HepG2 (cell line): Measurements from ENCODE around the gene CHIC2. TPM values are rescaled to one million over a fixed set of nuclear protein-coding genes. Genes with fewer than 3 reads are reported as not detected.
A peak's percentile ranks its signal among the peaks of the same experiment; 100 is the strongest.

Experiments used
- ATAC-seq: fragments of 200-7000 bp; cut with Tn5 transposase; 3 replicates; pipeline ENCODE4 v1.9.1; 2020; ENCODE audit warnings: mild to moderate bottlenecking, moderate library complexity
- BruUV-seq: library from RNA; stranded (reverse); fragments of 400-500 nt; replicated peaks from 2 replicates; lab custom pipeline; 2021; lab: Mats Ljungman, UMichigan
- CTCF ChIA-PET: fragments of 300-600 bp; formaldehyde crosslinking; extraction: SDS; loops from one replicate; lab custom pipeline; 2021; ENCODE audit warnings: low total read pairs, inconsistent platforms, low intra/inter-chr PET ratio; lab: Yijun Ruan, JAX
- POLR2A ChIA-PET: fragments of 350-600 bp; sonication (Branson Sonifier 250); formaldehyde crosslinking; loops from one replicate; lab custom pipeline; 2020; ENCODE audit warnings: antibody characterized with exemption, inconsistent platforms; lab: Yijun Ruan, JAX
- DNase-seq: peaks from one replicate; pipeline ENCODE4 v3.0.0-alpha.2; 2015; ENCODE audit warnings: low spot score
- FAIRE-seq: peaks from 3 replicates; lab custom pipeline; 2011; peaks lifted over from hg19 to GRCh38; lab: Jason Lieb, UNC
- H2AFZ ChIP-seq: one replicate; pipeline ENCODE4 v1.6.1; 2011; ENCODE audit warnings: low read length, inconsistent platforms
- H3K27ac ChIP-seq: fragments of 300-600 bp; 3 replicates; pipeline ENCODE4 v1.8.0; 2011; ENCODE audit warnings: mixed run types, mild to moderate bottlenecking, mixed read lengths, low read length, inconsistent platforms; ENCODE audit not compliant: insufficient read depth; ENCODE audit errors: extremely low read length
- H3K27me3 ChIP-seq, 2 experiments: fragments of 200-600 bp in 1 of 2; 2 replicates in 1 of 2; 3 replicates in 1 of 2; pipeline versions ENCODE4 v1.6.0 to v1.8.0; 2011; ENCODE audit warnings: low read length in 2 of 2, mild to moderate bottlenecking in 2 of 2, moderate library complexity in 2 of 2, inconsistent platforms in 1 of 2; ENCODE audit not compliant: insufficient read depth in 2 of 2, control insufficient read depth in 1 of 2
- H3K36me3 ChIP-seq, 2 experiments: fragments of 200-600 bp in 1 of 2; replicated peaks in 1 of 2; 2 replicates in 1 of 2; 3 replicates in 1 of 2; pipeline versions ENCODE4 v1.5.1 to v1.8.0; 2011; ENCODE audit warnings: low read length in 2 of 2, inconsistent platforms in 1 of 2; ENCODE audit not compliant: insufficient read depth in 2 of 2, control insufficient read depth in 1 of 2
- H3K4me1 ChIP-seq: 2 replicates; pipeline ENCODE4 v1.5.1; 2012; ENCODE audit warnings: low read length, inconsistent platforms; ENCODE audit not compliant: insufficient read depth
- H3K4me2 ChIP-seq: 2 replicates; pipeline ENCODE4 v1.6.0; 2011; ENCODE audit warnings: low read depth, low read length, inconsistent platforms
- H3K4me3 ChIP-seq, 3 experiments: fragments of 200-600 bp in 1 of 3; sonication (generic), shearing (Covaris generic) in 1 of 3; replicated peaks in 1 of 3; 2 replicates each; pipeline ENCODE4 v1.5.1; 2011 to 2016; ENCODE audit warnings: low read length in 3 of 3, inconsistent platforms in 2 of 3, low read depth in 2 of 3, mild to moderate bottlenecking in 2 of 3, control low read depth in 1 of 3, mixed read lengths in 1 of 3; ENCODE audit not compliant: insufficient read depth in 1 of 3
- H3K79me2 ChIP-seq: one replicate; pipeline ENCODE4 v1.6.1; 2011; ENCODE audit warnings: low read length, inconsistent platforms; ENCODE audit not compliant: insufficient read depth
- H3K9ac ChIP-seq: 2 replicates; pipeline ENCODE4 v1.6.0; 2011; ENCODE audit warnings: mild to moderate bottlenecking, low read depth, low read length, inconsistent platforms; ENCODE audit not compliant: insufficient read depth
- H3K9me3 ChIP-seq: 2 replicates; pipeline ENCODE4 v1.5.1; 2012; ENCODE audit warnings: mild to moderate bottlenecking, low read length
- H4K20me1 ChIP-seq: 2 replicates; pipeline ENCODE4 v1.6.0; 2011; ENCODE audit warnings: inconsistent platforms, mild to moderate bottlenecking, low read length, moderate library complexity; ENCODE audit not compliant: insufficient read depth
- AFF4 ChIP-seq: sonication (generic); formaldehyde crosslinking; IDR thresholded peaks from 2 replicates; pipeline ENCODE4 v1.4.0; 2020; ENCODE audit warnings: missing genetic modification reagents
- BCL6 ChIP-seq: IDR thresholded peaks from 2 replicates; pipeline ENCODE4 v1.6.1; 2016; ENCODE audit warnings: missing genetic modification reagents, missing compliant biosample characterization
- CERS6 ChIP-seq: sonication (generic); formaldehyde crosslinking; IDR thresholded peaks from 2 replicates; pipeline ENCODE4 v1.5.0; 2020; ENCODE audit warnings: missing genetic modification reagents
- DNMT3B ChIP-seq: conservative IDR thresholded peaks from 2 replicates; pipeline ENCODE4 v1.6.1; 2016; ENCODE audit warnings: missing biosample characterization, control low read depth
- IKZF5 ChIP-seq: IDR thresholded peaks from 2 replicates; pipeline ENCODE4 v1.6.1; 2018; ENCODE audit warnings: missing genetic modification reagents, mild to moderate bottlenecking, missing compliant biosample characterization
- KDM4B ChIP-seq: sonication (generic); formaldehyde crosslinking; IDR thresholded peaks from 2 replicates; pipeline ENCODE4 v1.4.0; 2020; ENCODE audit warnings: missing genetic modification reagents
- RBM22 ChIP-seq: fragments of 200-400 bp; formaldehyde crosslinking; optimal IDR thresholded peaks from 2 replicates; pipeline ENCODE3; 2017; ENCODE audit warnings: mild to moderate bottlenecking, low read length, moderate library complexity
- ZC3H4 ChIP-seq: sonication (generic); formaldehyde crosslinking; IDR thresholded peaks from 2 replicates; pipeline ENCODE4 v1.4.0; 2020; ENCODE audit warnings: missing genetic modification reagents, borderline replicate concordance
- ZHX2 ChIP-seq, 2 experiments: sonication (generic) in 1 of 2; formaldehyde crosslinking in 1 of 2; IDR thresholded peaks; 2 replicates each; pipeline versions ENCODE4 v1.6.1 to v1.9.0; 2014 to 2022; ENCODE audit warnings: antibody characterized with exemption in 1 of 2, borderline replicate concordance in 1 of 2, inconsistent platforms in 1 of 2, low read depth in 1 of 2, missing genetic modification reagents in 1 of 2
- ZNF569 ChIP-seq: sonication (generic); formaldehyde crosslinking; IDR thresholded peaks from 2 replicates; pipeline ENCODE4 v1.5.0; 2020; ENCODE audit warnings: mild to moderate bottlenecking, missing genetic modification reagents, moderate library complexity, borderline replicate concordance
- WGBS: methylation state at CpG from one replicate; pipeline ENCODE4 v1.1.6; 2017; ENCODE audit warnings: low lambda C conversion rate; 5-methylcytosine and 5-hydroxymethylcytosine counted together
- in situ Hi-C: cut with HindIII; loops from 2 replicates; pipeline ENCODE4 v1.10.0; 2017; ENCODE audit warnings: low pct_unique_long_range_greater_than_20kb; ENCODE audit not compliant: extremely low pct_ligation_motif_present
- intact Hi-C: fragments of 100-400 bp; cut with micrococcal nuclease; formaldehyde crosslinking; loops from one replicate; pipeline ENCODE4 v1.10.0; 2022; ENCODE audit not compliant: unreplicated experiment
- polyA plus RNA-seq, 8 experiments: library from polyadenylated mRNA; depleted of rRNA in 3 of 8; stranded (reverse) in 7 of 8; unstranded in 1 of 8; fragments of >200 nt; fragmentation: Illumina TruSeq in 4 of 8; extraction: Trizol in 4 of 8; gene quantifications; 2 replicates each; pipeline versions ENCODE4 v1.2.1 to v1.2.3, GENCODE V29; 2011 to 2016; ENCODE audit warnings: low read depth in 4 of 8, missing spikeins in 1 of 8, mixed read lengths in 1 of 8; ENCODE audit not compliant: insufficient read depth in 1 of 8
- total RNA-seq, 5 experiments: library from RNA; depleted of rRNA; stranded (reverse); fragments of >200 nt; fragmentation: Illumina TruSeq; extraction: Trizol; gene quantifications; 2 replicates each; pipeline ENCODE4 v1.2.3, GENCODE V29; 2016; ENCODE audit warnings: low read depth in 1 of 5

CHIC2 gene
- total and polyA plus RNA-seq, 2 of the 13 experiments (the other 11 are each of a cell fraction or from before 2014, with no cell fraction given): 10.0 to 17.2 TPM

GRCh38 chr4:54061873-54062272 is 2.5 kb downstream of the CHIC2 start (continued):
- TF ChIP-seq IKZF5: no peak

- in situ Hi-C loops: no loop called here
Observed at GRCh38 chr4:54061067-54061466, 3.3 kb downstream of the CHIC2 start.

More at GRCh38 chr4:54061067-54061466, 3.3 kb downstream of the CHIC2 start:
- DNase-seq (no peak), FAIRE-seq (no peak), ATAC-seq (no peak)
- Histone ChIP-seq H2AFZ (no peak overlapping the region), H3K36me3 (no peaks in the 10 kb centered on the region), H3K9ac (no peak overlapping the region), H4K20me1 (peaks cover 53% of the 10 kb centered on the region), H3K4me1 (peaks cover 74% of the 10 kb centered on the region), H3K4me2 (peak overlapping the region; percentile 76; the same call in 1 of the 2 replicates), H3K79me2 (peaks cover 81% of the 10 kb centered on the region), H3K27me3 (no peaks in the 10 kb centered on the region; a peak in 1 of 5 replicates)
- ChIA-PET CTCF (no interaction called here), POLR2A (no interaction called here)
- WGBS: 89% methylated on average over 3 of the region's 3 CpGs
- no TSS peak for BruUV-seq
- intact Hi-C loops: loop anchor here (5.0 kb wide), 1 partner anchor 156 kb away; no protein-coding TSS in a partner anchor
- TF ChIP-seq KDM4B (CRISPR knock-in tag) (no peak), ZC3H4 (no peak), DNMT3B (CRISPR knock-in tag) (no peak), AFF4 (no peak), ZNF569 (CRISPR knock-in tag) (no peak), RBM22 (no peak), ZHX2 (IDR thresholded peaks at IDR 0.05; ENCODE audit: low read depth) (no peak), ZHX2 (CRISPR knock-in tag; IDR thresholded peaks at IDR 0.05; ENCODE audit: borderline replicate concordance) (no peak), BCL6 (no peak), CERS6 (no peak)
- TF ChIP-seq, all 625 proteins: peak for 0
- peak overlapping the region in 2 of 3 experiments; percentile 12 to 31; a peak in 2 of 6 replicates for H3K4me3 ChIP-seq
- no peak overlapping the region for H3K27ac ChIP-seq
- H3K9me3 ChIP-seq: no peaks in the 10 kb centered on the region
